Stimulated activated naive CD4-positive, alpha-beta T cell (primary cell): Measurements from ENCODE around the gene CENPX.

Experiments used
- DNase-seq, 6 experiments: peaks; one replicate each; lab custom pipeline; 2025; lab: John Stamatoyannopoulos, UW

The CENPX gene

DNA sequence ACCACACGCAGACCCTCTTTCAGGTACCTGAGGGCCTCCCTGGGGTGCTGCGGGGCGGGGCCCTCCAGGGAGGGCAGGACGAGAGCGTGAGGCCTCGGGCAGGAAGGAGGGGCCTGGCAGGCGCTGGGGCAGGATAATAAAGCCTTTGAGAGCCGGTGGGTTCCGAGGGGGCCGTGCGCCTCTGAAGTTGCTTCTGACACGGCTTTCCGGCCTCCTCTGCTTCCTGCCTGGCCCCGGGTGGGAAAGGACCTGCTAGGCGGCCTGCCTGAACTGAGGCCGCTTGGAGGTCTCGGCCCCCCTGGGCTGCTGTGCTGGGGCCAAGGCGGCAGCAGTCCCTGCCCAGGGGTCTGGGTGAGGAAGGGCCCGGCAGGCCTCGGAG is 10.4 kb downstream of the CENPX start:
- DNase-seq = no peak

- no peak for DNase-seq
These were observed 11.0 kb downstream of the CENPX start for GRCh38 chr17:82011617-82012187.

- DNase-seq = no peak
These were observed 11.8 kb downstream of the CENPX start for GRCh38 chr17:82010575-82011525.

- DNase-seq = no peak
These were observed 13.3 kb downstream of the CENPX start for GRCh38 chr17:82009413-82009812.

DNA sequence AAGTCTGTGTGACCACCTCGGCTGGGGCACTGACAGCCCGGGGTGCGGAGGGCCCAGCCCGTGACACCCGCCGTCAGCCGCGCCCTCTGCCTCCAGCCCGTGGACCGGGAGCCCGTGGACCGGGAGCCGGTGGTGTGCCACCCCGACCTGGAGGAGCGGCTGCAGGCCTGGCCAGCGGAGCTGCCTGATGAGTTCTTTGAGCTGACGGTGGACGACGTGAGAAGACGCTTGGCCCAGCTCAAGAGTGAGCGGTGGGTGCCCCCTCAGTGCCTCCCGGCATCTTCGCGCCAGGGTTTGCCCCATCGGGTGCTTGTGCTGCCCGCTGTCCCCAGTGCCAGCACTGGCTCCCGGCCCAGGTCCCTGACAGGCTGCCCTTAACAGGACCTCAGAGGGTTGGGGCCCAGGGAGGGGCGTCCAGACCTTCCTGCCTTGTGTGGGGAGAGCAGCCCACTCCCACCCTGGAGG is 13.7 kb downstream of the CENPX start:
- DNase-seq = no peak

DNA sequence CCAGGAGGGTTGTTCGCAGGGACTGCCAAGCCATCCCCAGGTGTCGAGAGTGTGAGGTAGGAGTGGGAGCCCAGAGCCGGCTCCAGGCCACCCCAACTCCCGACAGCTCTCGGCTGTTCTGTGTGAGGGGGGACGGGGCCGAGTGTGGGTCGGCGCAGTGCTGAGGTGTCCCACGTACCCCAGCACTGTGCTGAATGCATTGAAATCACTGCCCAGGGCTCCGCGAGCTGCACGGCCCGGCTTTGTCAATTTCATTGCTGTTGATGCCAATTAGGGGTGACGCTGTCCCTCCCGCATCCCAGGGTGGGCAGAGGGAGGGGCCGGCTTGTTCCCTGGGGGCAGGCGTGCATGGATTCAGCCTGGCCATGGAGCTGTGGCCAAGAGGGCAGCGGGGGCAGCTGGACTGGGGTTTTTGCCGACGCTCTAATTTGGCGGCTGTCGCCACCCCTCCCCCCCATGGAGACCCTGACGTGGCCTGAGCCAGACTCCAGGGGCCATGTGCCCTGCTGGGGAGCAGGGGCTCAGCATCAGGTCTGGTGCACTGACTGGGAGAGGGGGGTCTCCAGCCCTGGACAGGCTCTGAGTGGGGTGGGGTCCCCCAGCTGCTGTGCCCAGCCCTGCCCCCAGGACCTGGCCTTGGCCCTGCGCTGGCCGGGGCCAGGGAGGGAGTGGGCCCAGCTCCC is 14.3 kb downstream of the CENPX start:
- no peak for DNase-seq

- no peak for DNase-seq
These were observed 15.0 kb downstream of the CENPX start for GRCh38 chr17:82007495-82008257.

- no peak for DNase-seq
These were observed 15.5 kb downstream of the CENPX start for GRCh38 chr17:82007228-82007494.

- DNase-seq = no peak
These were observed 16.0 kb downstream of the CENPX start for GRCh38 chr17:82006468-82007227.

DNA sequence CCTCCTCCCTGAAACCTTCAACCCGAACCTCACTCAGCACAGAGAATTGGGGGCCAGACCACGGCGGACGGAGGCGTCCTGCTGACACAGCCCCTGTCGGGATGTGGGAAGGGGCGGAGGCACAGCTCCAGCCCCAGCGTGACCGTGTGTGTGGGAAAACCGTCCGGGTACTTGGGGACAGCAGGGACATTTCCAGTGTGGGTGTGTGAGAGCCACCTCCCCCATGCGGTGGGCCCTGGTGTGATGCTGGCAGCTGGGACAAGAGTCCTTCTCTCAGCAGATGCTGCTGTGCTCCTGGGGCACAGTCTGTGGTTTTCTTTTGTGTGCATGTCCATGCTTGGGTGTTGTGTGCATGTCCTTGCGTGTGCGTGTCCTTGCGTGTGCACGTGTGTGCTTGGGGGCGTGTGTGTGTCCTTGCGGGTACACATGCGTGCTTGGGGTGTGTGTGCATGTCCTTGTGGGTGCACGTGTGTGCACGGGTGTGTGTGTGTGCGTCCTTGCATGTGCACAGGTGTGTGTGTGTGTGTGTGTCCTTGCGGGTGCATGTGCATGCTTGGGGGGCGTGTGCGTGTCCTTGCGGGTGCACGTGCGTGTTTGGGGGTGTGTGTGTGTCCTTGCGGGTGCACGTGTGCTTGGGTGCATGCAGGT is 16.9 kb downstream of the CENPX start:
- DNase-seq = no peak

- no peak for DNase-seq
These were observed 17.9 kb downstream of the CENPX start for GRCh38 chr17:82004517-82005455.

DNA sequence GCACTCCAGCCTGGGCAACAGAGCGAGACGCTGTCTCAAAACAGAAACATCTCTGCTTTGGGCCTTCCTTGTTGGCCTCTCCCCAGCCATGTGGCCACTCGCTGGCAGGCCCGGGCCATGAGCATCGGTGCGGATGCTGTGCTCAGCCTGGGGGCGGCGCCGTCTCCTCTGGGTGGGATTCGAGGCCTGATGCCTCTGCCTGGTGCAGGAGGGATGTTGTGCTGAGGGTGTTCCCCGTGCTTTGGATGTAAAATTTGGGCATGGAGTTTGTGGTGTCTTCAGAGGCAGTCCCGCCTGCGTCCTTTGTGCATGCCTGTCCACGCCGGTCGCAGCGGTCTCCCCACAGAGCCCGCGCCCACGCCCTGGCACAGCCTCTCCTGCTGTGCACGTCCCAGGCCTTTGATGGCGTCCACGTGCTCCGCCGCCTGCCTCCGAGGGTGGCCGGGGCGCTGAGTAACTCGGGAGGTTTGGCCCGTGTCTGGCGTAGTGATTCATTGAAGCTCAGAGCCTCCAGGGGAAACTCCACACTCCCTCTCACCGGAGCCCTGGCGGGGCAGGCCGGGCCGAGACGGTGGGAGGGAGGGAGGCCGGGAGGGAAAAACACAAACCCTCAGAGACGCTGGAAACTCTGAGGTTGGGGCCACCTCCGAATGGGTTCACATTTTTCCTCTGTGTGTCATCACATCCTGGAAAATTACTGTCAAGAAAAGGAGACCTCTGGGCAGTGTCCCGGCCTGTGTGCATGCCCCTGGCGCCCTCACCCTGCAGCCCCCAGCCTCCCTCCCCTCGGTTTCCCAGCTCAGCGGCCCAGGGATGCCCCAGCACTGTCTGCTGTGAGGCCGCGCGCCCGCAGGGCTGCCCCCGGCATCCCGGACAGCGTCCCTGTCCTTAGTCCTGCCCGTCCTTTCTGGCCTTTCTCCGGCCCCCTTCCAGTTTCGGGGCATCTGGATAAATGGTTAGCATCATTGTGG is 19.0 kb downstream of the CENPX start:
- DNase-seq = no peak

GRCh38 chr17:82001571-82002056 is 21.1 kb downstream of the CENPX start:
- DNase-seq = no peak

DNA sequence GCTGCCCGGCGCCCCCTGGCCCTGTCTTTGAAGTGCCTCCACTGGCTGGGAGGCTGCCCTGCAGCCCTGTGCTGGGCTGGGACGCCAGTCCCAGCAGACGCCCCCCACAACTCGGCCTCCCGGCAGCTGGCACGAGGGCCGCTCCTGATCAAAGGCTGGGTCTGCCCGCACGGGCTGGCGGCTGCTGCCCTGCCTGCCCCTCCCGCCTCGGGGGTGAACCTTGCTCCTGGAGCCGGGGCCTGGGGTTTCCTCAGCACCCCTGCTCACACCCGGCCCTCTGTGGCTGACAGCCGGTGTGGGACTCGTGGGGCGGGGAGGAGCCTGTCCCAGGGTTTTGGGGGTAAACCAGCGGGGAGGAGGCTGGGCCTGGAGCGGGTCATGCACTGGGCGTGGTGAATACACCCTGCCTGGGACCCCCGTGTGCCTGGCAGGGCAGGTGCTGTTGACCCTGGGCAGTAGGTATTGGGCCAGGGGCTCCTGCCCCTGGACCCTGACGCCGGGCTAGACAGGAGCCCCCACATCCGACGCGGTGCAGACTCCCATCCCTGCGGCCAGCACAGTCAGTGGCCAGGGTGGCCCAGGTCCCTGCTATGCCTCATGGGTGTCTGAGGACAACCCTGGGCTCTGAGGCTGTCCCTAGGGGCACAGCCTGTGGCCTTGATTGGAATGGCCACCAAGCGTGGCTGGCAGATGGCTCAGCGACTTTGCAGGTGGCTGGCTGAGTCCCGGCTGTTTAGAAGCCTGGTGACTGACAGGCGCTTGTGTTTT is 21.7 kb downstream of the CENPX start:
- no peak for DNase-seq

DNA sequence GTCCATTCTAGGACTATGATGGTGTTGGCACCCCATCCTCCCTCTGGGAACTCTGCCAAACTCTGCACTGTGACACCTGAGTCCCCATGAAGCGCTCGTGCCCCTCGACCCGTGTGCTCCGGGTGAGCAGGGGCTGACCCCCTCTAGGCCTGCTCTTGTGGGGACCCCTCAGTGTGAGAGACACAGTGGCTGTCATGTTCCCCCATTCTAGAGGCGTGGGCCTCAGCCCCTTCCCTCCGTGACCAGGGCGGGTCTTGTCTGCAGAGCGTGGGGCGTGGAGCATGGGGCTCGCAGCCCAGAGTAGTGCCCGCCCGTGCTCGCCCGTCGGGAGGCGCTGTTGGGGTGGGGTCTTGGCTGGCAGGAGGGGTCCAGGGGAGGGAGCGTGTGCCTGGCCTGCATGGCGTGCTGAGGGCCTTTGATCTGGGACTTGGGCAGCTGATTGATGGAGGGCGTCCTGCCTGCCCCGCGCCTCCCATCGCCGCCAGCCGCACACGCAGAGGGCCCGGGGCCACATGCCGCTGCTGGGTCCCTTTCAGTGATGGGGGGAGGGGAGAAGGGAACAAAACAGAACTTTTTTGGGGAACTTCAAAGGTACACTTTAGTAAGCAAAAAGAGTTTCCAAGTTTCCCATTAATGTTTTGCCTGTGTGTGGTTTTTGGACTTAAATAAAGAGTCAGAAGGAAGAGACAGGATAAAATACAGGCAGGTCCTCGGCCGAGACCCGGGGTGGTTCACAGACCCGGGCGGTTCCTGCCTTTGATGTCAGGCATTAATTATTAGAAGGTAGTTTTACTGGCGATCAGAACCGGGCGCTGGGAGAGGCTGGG is 22.5 kb downstream of the CENPX start:
- no peak for DNase-seq

- DNase-seq = no peak
These were observed 23.1 kb downstream of the CENPX start for GRCh38 chr17:81999587-81999975.
